HG03565 (cell line): Measurements from ENCODE around the gene ACMSD.
"Not testable (repeated sequence)": the region's sequence is repeated elsewhere in the genome, so short reads cannot be mapped to it uniquely, and the experiment has no call there.

Experiments
- ATAC-seq: cut with Tn5 transposase; IDR thresholded peaks from one replicate; pipeline ENCODE4 v1.9.1; 2021; ENCODE audit warnings: mild to moderate bottlenecking, moderate library complexity; ENCODE audit not compliant: unreplicated experiment

Gene ACMSD

GRCh38 chr2:134846213-134846612, 7.8 kb downstream of the ACMSD start:
- no peak for ATAC-seq

GRCh38 chr2:134847582-134847981, 9.2 kb downstream of the ACMSD start:
- not testable (repeated sequence) for ATAC-seq

- ATAC-seq = no peak
Observed at GRCh38 chr2:134852518-134852917, 14.1 kb downstream of the ACMSD start.

- ATAC-seq = no peak
Observed at GRCh38 chr2:134855709-134856108, 17.3 kb downstream of the ACMSD start.

GRCh38 chr2:134858245-134858644, 19.8 kb downstream of the ACMSD start:
- no peak for ATAC-seq

GRCh38 chr2:134861173-134861572, 22.8 kb downstream of the ACMSD start:
- ATAC-seq = no peak

GRCh38 chr2:134862069-134862468, 23.7 kb downstream of the ACMSD start:
- ATAC-seq = no peak

GRCh38 chr2:134862674-134863073, 24.3 kb downstream of the ACMSD start:
- no peak for ATAC-seq

- ATAC-seq = no peak
Observed at GRCh38 chr2:134863446-134863845, 25.0 kb downstream of the ACMSD start.

GRCh38 chr2:134865067-134865787, 26.8 kb downstream of the ACMSD start:
- no peak for ATAC-seq

GRCh38 chr2:134866498-134867099, 28.2 kb downstream of the ACMSD start:
- ATAC-seq = no peak

- no peak for ATAC-seq
Observed at GRCh38 chr2:134869946-134870736, 31.7 kb downstream of the ACMSD start.

GRCh38 chr2:134873152-134873551, 34.7 kb downstream of the ACMSD start:
- ATAC-seq = no peak

GRCh38 chr2:134875309-134875708, 36.9 kb downstream of the ACMSD start:
- no peak for ATAC-seq

GRCh38 chr2:134882773-134883172, 44.4 kb downstream of the ACMSD start:
- no peak for ATAC-seq

GRCh38 chr2:134883552-134884293, 45.3 kb downstream of the ACMSD start:
- ATAC-seq = no peak

GRCh38 chr2:134884435-134884834, 46.0 kb downstream of the ACMSD start:
- no peak for ATAC-seq

- no peak for ATAC-seq
Observed at GRCh38 chr2:134892282-134893035, 54.0 kb downstream of the ACMSD start.

GRCh38 chr2:134897932-134898331, 59.5 kb downstream of the ACMSD start:
- no peak for ATAC-seq

GRCh38 chr2:134899204-134899603, 60.8 kb downstream of the ACMSD start:
- no peak for ATAC-seq
